ENCODE measurements around the gene CCDC184. TPM values are rescaled to one million over a fixed set of nuclear protein-coding genes. Genes with fewer than 3 reads are reported as not detected.
A peak's percentile ranks its signal among the peaks of the same experiment; 100 is the strongest.

CCDC184 gene
- polyA plus RNA-seq, 1 of the 3 experiments (the other 2 are of a cell fraction), result 5.8 TPM

GRCh38 chr12:48165089-48165981 is 18.1 kb upstream of the CCDC184 start (continued):
- TF ChIP-seq, protein P1, sequence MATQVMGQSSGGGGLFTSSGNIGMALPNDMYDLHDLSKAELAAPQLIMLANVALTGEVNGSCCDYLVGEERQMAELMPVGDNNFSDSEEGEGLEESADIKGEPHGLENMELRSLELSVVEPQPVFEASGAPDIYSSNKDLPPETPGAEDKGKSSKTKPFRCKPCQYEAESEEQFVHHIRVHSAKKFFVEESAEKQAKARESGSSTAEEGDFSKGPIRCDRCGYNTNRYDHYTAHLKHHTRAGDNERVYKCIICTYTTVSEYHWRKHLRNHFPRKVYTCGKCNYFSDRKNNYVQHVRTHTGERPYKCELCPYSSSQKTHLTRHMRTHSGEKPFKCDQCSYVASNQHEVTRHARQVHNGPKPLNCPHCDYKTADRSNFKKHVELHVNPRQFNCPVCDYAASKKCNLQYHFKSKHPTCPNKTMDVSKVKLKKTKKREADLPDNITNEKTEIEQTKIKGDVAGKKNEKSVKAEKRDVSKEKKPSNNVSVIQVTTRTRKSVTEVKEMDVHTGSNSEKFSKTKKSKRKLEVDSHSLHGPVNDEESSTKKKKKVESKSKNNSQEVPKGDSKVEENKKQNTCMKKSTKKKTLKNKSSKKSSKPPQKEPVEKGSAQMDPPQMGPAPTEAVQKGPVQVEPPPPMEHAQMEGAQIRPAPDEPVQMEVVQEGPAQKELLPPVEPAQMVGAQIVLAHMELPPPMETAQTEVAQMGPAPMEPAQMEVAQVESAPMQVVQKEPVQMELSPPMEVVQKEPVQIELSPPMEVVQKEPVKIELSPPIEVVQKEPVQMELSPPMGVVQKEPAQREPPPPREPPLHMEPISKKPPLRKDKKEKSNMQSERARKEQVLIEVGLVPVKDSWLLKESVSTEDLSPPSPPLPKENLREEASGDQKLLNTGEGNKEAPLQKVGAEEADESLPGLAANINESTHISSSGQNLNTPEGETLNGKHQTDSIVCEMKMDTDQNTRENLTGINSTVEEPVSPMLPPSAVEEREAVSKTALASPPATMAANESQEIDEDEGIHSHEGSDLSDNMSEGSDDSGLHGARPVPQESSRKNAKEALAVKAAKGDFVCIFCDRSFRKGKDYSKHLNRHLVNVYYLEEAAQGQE (IDR thresholded peaks at IDR 0.05; ENCODE audit: low read depth, low read length), result no peak
- TF ChIP-seq MEF2A (IDR thresholded peaks at IDR 0.05; ENCODE audit: borderline replicate concordance, low read depth) (no peak), RAD21 (IDR thresholded peaks at IDR 0.05; ENCODE audit: low read length) (peak; percentile 85), SIN3A (IDR thresholded peaks at IDR 0.05; ENCODE audit: borderline replicate concordance, low read depth, low read length) (no peak), TAF1 (IDR thresholded peaks at IDR 0.05; ENCODE audit: borderline replicate concordance, low read depth, low read length) (no peak)
- TF ChIP-seq, protein P2, sequence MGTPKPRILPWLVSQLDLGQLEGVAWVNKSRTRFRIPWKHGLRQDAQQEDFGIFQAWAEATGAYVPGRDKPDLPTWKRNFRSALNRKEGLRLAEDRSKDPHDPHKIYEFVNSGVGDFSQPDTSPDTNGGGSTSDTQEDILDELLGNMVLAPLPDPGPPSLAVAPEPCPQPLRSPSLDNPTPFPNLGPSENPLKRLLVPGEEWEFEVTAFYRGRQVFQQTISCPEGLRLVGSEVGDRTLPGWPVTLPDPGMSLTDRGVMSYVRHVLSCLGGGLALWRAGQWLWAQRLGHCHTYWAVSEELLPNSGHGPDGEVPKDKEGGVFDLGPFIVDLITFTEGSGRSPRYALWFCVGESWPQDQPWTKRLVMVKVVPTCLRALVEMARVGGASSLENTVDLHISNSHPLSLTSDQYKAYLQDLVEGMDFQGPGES (IDR thresholded peaks at IDR 0.05; ENCODE audit: low read depth, low read length), result no peak

DNA sequence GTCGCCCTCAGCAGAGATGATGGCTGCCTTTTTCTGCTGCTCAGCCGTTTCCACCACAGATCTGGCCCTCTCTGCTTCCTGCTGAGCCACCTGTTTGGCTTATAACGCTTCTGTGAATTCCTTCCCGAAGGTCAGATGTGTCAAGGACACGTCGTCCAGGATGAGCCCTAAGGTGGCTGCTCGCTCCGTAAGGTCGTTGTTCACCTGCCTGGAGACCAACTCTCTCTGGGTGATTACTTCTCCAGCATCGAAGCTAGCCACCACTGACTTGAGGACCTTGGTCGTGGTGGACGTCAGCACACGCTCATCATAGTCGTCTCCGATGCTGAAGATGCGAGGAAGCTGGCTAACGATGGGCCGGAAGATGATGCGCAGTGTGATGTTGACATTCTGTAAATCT is 14.4 kb upstream of the CCDC184 start:
- H3K9me3 ChIP-seq, result no peaks in the 10 kb centered on the region
- no peaks in the 10 kb centered on the region for H3K9me2 ChIP-seq
- H3K27me3 ChIP-seq (ENCODE audit: insufficient read depth), result no peaks in the 10 kb centered on the region
- no peak for DNase-seq
- H3K27ac ChIP-seq (ENCODE audit: low read depth in 2 of 2, low read length in 1 of 2), result no peak overlapping the region
- no peak overlapping the region for H3K9ac ChIP-seq
- H3F3A ChIP-seq (replicated peaks; ENCODE audit: insufficient read depth), result no peaks in the 10 kb centered on the region
- no peak for TF ChIP-seq SIN3A (IDR thresholded peaks at IDR 0.05; ENCODE audit: borderline replicate concordance, low read depth, low read length)
- no peak for TF ChIP-seq RAD21 (IDR thresholded peaks at IDR 0.05; ENCODE audit: low read length)
- no peaks in the 10 kb centered on the region for H3K4me1 ChIP-seq (ENCODE audit: control insufficient read depth in 1 of 2, insufficient read depth in 2 of 2, low read depth in 1 of 2, low read length in 1 of 2)
- ChIA-PET CTCF (interaction anchor here (1.2 to 2.7 kb wide), 3 partner anchors 9 to 55 kb away, joined by 3 to 11 read pairs (median 5); no protein-coding TSS in a partner anchor), POLR2A (no interaction called here)
- H3K4me3 ChIP-seq (ENCODE audit: low read depth in 2 of 2, low read length in 1 of 2), result no peak overlapping the region
- H3K4me2 ChIP-seq, result no peak overlapping the region
- no peaks in the 10 kb centered on the region for H3K36me3 ChIP-seq (replicated peaks in 1 of 2; ENCODE audit: control insufficient read depth in 1 of 2, insufficient read depth in 2 of 2, low read length in 1 of 2)
- H4K20me1 ChIP-seq (ENCODE audit: insufficient read depth), result no peaks in the 10 kb centered on the region
- H3K79me2 ChIP-seq (ENCODE audit: insufficient read depth), result no peaks in the 10 kb centered on the region
- no peak overlapping the region for H2AFZ ChIP-seq (ENCODE audit: low read depth)
- WGBS (ENCODE audit: low lambda C conversion rate), result 79% methylated on average over 19 of the region's 19 CpGs

Data from SK-N-SH (cell line).